Measurements from ENCODE around the gene CLDN24.

DNA sequence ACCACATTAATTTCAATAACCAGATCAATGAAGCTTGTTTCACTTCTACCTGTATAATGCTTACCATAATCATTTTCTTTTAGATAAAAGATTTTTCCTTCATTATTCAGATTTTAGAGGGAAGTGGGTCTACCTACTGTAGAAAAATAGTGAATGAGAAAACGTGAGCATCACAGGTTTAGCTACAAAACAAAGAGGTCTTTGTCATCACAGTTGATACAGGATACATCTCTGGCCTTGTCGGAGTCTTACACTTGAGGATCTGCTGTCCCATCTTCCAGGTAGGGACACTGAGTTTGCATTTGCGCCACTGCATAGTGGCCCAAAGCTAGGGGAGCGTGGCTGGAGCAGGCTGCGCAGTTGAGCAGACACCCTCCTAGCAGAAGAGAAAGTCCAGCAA is 710 bp downstream of the CLDN24 start:
- TF ChIP-seq, protein P1, sequence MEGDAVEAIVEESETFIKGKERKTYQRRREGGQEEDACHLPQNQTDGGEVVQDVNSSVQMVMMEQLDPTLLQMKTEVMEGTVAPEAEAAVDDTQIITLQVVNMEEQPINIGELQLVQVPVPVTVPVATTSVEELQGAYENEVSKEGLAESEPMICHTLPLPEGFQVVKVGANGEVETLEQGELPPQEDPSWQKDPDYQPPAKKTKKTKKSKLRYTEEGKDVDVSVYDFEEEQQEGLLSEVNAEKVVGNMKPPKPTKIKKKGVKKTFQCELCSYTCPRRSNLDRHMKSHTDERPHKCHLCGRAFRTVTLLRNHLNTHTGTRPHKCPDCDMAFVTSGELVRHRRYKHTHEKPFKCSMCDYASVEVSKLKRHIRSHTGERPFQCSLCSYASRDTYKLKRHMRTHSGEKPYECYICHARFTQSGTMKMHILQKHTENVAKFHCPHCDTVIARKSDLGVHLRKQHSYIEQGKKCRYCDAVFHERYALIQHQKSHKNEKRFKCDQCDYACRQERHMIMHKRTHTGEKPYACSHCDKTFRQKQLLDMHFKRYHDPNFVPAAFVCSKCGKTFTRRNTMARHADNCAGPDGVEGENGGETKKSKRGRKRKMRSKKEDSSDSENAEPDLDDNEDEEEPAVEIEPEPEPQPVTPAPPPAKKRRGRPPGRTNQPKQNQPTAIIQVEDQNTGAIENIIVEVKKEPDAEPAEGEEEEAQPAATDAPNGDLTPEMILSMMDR (IDR thresholded peaks at IDR 0.05): no peak
- no peak for TF ChIP-seq POLR2A (IDR thresholded peaks at IDR 0.05)
- TF ChIP-seq EP300 (IDR thresholded peaks at IDR 0.05; ENCODE audit: low read depth): no peak
- no peak for TF ChIP-seq POLR2AphosphoS5 (IDR thresholded peaks at IDR 0.05)

Data from transverse colon (tissue), 4 donors.